ENCODE measurements around the gene NTM. TPM values are rescaled to one million over a fixed set of nuclear protein-coding genes. Genes with fewer than 3 reads are reported as not detected.

NTM gene
- total RNA-seq, 2 donors from 2014 or later, result not detected

GRCh38 chr11:131962818-131963217 lies 592.4 kb downstream of the NTM start:
- Mint-ChIP-seq H3K36me3 (ENCODE audit: low read depth) (no peaks in the 10 kb centered on the region), H3K4me1 (no peaks in the 10 kb centered on the region), H3K4me3 (no peak overlapping the region), H3K27ac (no peak overlapping the region), H3K27me3 (no peaks in the 10 kb centered on the region)
- no peaks in the 10 kb centered on the region for H3K9me3 ChIP-seq (ENCODE audit: control insufficient read depth, low read length, poor library complexity, severe bottlenecking)
- DNase-seq (no peak), ATAC-seq (no peak)

- DNase-seq, result no peak
- ATAC-seq, result no peak
- no peak overlapping the region for H3K4me3 Mint-ChIP-seq
- no peak overlapping the region for H3K27ac Mint-ChIP-seq
- H3K36me3 Mint-ChIP-seq (ENCODE audit: low read depth), result no peaks in the 10 kb centered on the region
- H3K4me1 Mint-ChIP-seq, result no peaks in the 10 kb centered on the region
- no peaks in the 10 kb centered on the region for H3K9me3 ChIP-seq (ENCODE audit: control insufficient read depth, low read length, poor library complexity, severe bottlenecking)
- H3K27me3 Mint-ChIP-seq, result no peaks in the 10 kb centered on the region
Observed at GRCh38 chr11:131964698-131965483, 594.5 kb downstream of the NTM start.

GRCh38 chr11:131965504-131965903 lies 595.1 kb downstream of the NTM start:
- no peak for DNase-seq
- no peaks in the 10 kb centered on the region for H3K4me1 Mint-ChIP-seq
- H3K9me3 ChIP-seq (ENCODE audit: control insufficient read depth, low read length, poor library complexity, severe bottlenecking), result no peaks in the 10 kb centered on the region
- H3K36me3 Mint-ChIP-seq (ENCODE audit: low read depth), result no peaks in the 10 kb centered on the region
- no peak overlapping the region for H3K4me3 Mint-ChIP-seq
- H3K27ac Mint-ChIP-seq, result no peak overlapping the region
- no peak for ATAC-seq
- no peaks in the 10 kb centered on the region for H3K27me3 Mint-ChIP-seq

- ATAC-seq (no peak), DNase-seq (no peak)
- no peaks in the 10 kb centered on the region for H3K36me3 Mint-ChIP-seq (ENCODE audit: low read depth)
Observed at GRCh38 chr11:131966667-131967066, 596.3 kb downstream of the NTM start.

GRCh38 chr11:131969261-131969660 lies 598.8 kb downstream of the NTM start:
- Mint-ChIP-seq H3K4me3 (no peak overlapping the region), H3K4me1 (no peaks in the 10 kb centered on the region), H3K27me3 (no peaks in the 10 kb centered on the region), H3K27ac (no peak overlapping the region), H3K36me3 (ENCODE audit: low read depth) (no peaks in the 10 kb centered on the region)
- no peak for DNase-seq
- no peak for ATAC-seq
- no peaks in the 10 kb centered on the region for H3K9me3 ChIP-seq (ENCODE audit: control insufficient read depth, low read length, poor library complexity, severe bottlenecking)

More at GRCh38 chr11:131966667-131967066, 596.3 kb downstream of the NTM start:
- H3K4me1 Mint-ChIP-seq, result no peaks in the 10 kb centered on the region
- H3K27ac Mint-ChIP-seq, result no peak overlapping the region
- no peaks in the 10 kb centered on the region for H3K9me3 ChIP-seq (ENCODE audit: control insufficient read depth, low read length, poor library complexity, severe bottlenecking)
- no peaks in the 10 kb centered on the region for H3K27me3 Mint-ChIP-seq
- H3K4me3 Mint-ChIP-seq, result no peak overlapping the region

- DNase-seq, result no peak
- H3K27me3 Mint-ChIP-seq, result peaks cover 4% of the 10 kb centered on the region
- no peak for ATAC-seq
- no peaks in the 10 kb centered on the region for H3K36me3 Mint-ChIP-seq (ENCODE audit: low read depth)
- peaks cover 2% of the 10 kb centered on the region for H3K4me1 Mint-ChIP-seq
- no peak overlapping the region for H3K27ac Mint-ChIP-seq
- no peak overlapping the region for H3K4me3 Mint-ChIP-seq
- no peaks in the 10 kb centered on the region for H3K9me3 ChIP-seq (ENCODE audit: control insufficient read depth, low read length, poor library complexity, severe bottlenecking)
Observed at GRCh38 chr11:131973061-131973460, 602.6 kb downstream of the NTM start.

GRCh38 chr11:131975619-131976018 lies 605.2 kb downstream of the NTM start:
- H3K9me3 ChIP-seq (ENCODE audit: control insufficient read depth, low read length, poor library complexity, severe bottlenecking), result no peaks in the 10 kb centered on the region
- H3K36me3 Mint-ChIP-seq (ENCODE audit: low read depth), result no peaks in the 10 kb centered on the region
- ATAC-seq, result no peak
- no peak for DNase-seq
- H3K27me3 Mint-ChIP-seq, result peaks cover 4% of the 10 kb centered on the region
- peaks cover 2% of the 10 kb centered on the region for H3K4me1 Mint-ChIP-seq
- H3K4me3 Mint-ChIP-seq, result no peak overlapping the region
- no peak overlapping the region for H3K27ac Mint-ChIP-seq

- ATAC-seq (no peak), DNase-seq (no peak)
- H3K36me3 Mint-ChIP-seq (ENCODE audit: low read depth), result no peaks in the 10 kb centered on the region
- H3K4me3 Mint-ChIP-seq, result no peak overlapping the region
- no peak overlapping the region for H3K27ac Mint-ChIP-seq
- no peaks in the 10 kb centered on the region for H3K9me3 ChIP-seq (ENCODE audit: control insufficient read depth, low read length, poor library complexity, severe bottlenecking)
- H3K4me1 Mint-ChIP-seq, result peaks cover 2% of the 10 kb centered on the region
- H3K27me3 Mint-ChIP-seq, result peaks cover 4% of the 10 kb centered on the region
Observed at GRCh38 chr11:131976021-131976420, 605.6 kb downstream of the NTM start.

GRCh38 chr11:131977231-131977630 lies 606.8 kb downstream of the NTM start:
- no peaks in the 10 kb centered on the region for H3K9me3 ChIP-seq (ENCODE audit: control insufficient read depth, low read length, poor library complexity, severe bottlenecking)
- Mint-ChIP-seq H3K27me3 (peaks cover 4% of the 10 kb centered on the region), H3K4me3 (no peak overlapping the region), H3K4me1 (peaks cover 2% of the 10 kb centered on the region), H3K27ac (no peak overlapping the region), H3K36me3 (ENCODE audit: low read depth) (no peaks in the 10 kb centered on the region)
- ATAC-seq (no peak), DNase-seq (no peak)

GRCh38 chr11:131977854-131978253 lies 607.4 kb downstream of the NTM start:
- H3K9me3 ChIP-seq (ENCODE audit: control insufficient read depth, low read length, poor library complexity, severe bottlenecking), result no peaks in the 10 kb centered on the region
- H3K27me3 Mint-ChIP-seq, result peaks cover 4% of the 10 kb centered on the region
- no peak for DNase-seq
- peaks cover 2% of the 10 kb centered on the region for H3K4me1 Mint-ChIP-seq
- H3K4me3 Mint-ChIP-seq, result no peak overlapping the region
- H3K36me3 Mint-ChIP-seq (ENCODE audit: low read depth), result no peaks in the 10 kb centered on the region
- no peak overlapping the region for H3K27ac Mint-ChIP-seq
- ATAC-seq, result no peak

GRCh38 chr11:131978351-131978750 lies 607.9 kb downstream of the NTM start:
- no peaks in the 10 kb centered on the region for H3K9me3 ChIP-seq (ENCODE audit: control insufficient read depth, low read length, poor library complexity, severe bottlenecking)
- Mint-ChIP-seq H3K36me3 (ENCODE audit: low read depth) (no peaks in the 10 kb centered on the region), H3K4me3 (no peak overlapping the region), H3K4me1 (peaks cover 2% of the 10 kb centered on the region), H3K27ac (no peak overlapping the region), H3K27me3 (peaks cover 4% of the 10 kb centered on the region)
- ATAC-seq (no peak), DNase-seq (no peak)

- ATAC-seq (no peak), DNase-seq (no peak)
- H3K36me3 Mint-ChIP-seq (ENCODE audit: low read depth), result no peaks in the 10 kb centered on the region
- H3K4me1 Mint-ChIP-seq, result peaks cover 2% of the 10 kb centered on the region
- H3K9me3 ChIP-seq (ENCODE audit: control insufficient read depth, low read length, poor library complexity, severe bottlenecking), result no peaks in the 10 kb centered on the region
- peaks cover 4% of the 10 kb centered on the region for H3K27me3 Mint-ChIP-seq
- no peak overlapping the region for H3K4me3 Mint-ChIP-seq
- H3K27ac Mint-ChIP-seq, result no peak overlapping the region
Observed at GRCh38 chr11:131979364-131979763, 608.9 kb downstream of the NTM start.

GRCh38 chr11:131980199-131980598 lies 609.8 kb downstream of the NTM start:
- DNase-seq (no peak), ATAC-seq (no peak)
- Mint-ChIP-seq H3K4me3 (no peak overlapping the region), H3K27ac (no peak overlapping the region), H3K36me3 (ENCODE audit: low read depth) (no peaks in the 10 kb centered on the region), H3K4me1 (peaks cover 2% of the 10 kb centered on the region), H3K27me3 (peaks cover 4% of the 10 kb centered on the region)
- H3K9me3 ChIP-seq (ENCODE audit: control insufficient read depth, low read length, poor library complexity, severe bottlenecking), result no peaks in the 10 kb centered on the region

All from T-helper 17 cell (primary cell).